Ascending aorta (tissue), 2 donors: ENCODE measurements around the gene ATP11A. TPM values are rescaled to one million over a fixed set of nuclear protein-coding genes. Genes with fewer than 3 reads are reported as not detected.
A peak's percentile ranks its signal among the peaks of the same experiment; 100 is the strongest.

Source experiments
- DNase-seq, 2 donors: peaks; one replicate each; pipeline ENCODE4 v3.0.0-alpha.2; 2019; ENCODE audit warnings: low spot score in 2 of 2
- H3K27ac ChIP-seq, 2 donors: fragments of 200-600 bp; sonication (generic); one replicate each; pipeline ENCODE4 v1.5.1; 2016 to 2017; ENCODE audit warnings: mild to moderate bottlenecking in 1 of 2
- H3K27me3 ChIP-seq: fragments of 200-600 bp; sonication (generic); one replicate; pipeline ENCODE4 v1.5.1; 2017
- H3K36me3 ChIP-seq, 2 donors: fragments of 200-600 bp; sonication (generic); one replicate each; pipeline ENCODE4 v1.5.1; 2016
- H3K4me1 ChIP-seq, 2 donors: fragments of 200-600 bp; sonication (generic); one replicate each; pipeline ENCODE4 v1.5.1; 2016 to 2017; ENCODE audit warnings: mild to moderate bottlenecking in 1 of 2
- H3K4me3 ChIP-seq, 2 donors: fragments of 200-600 bp; sonication (generic); one replicate each; pipeline ENCODE4 v1.5.1; 2016 to 2017; ENCODE audit warnings: mild to moderate bottlenecking in 1 of 2
- H3K9me3 ChIP-seq, 2 donors: fragments of 200-600 bp; sonication (generic); one replicate each; pipeline ENCODE4 v1.5.1; 2016
- intact Hi-C: fragments of 100-400 bp; cut with DNase I; formaldehyde crosslinking; loops from one replicate; pipeline ENCODE4 v1.15.1; 2023
- total RNA-seq: library from RNA; depleted of rRNA; stranded (reverse); fragments of >200 nt; gene quantifications from one replicate; pipeline ENCODE4 v1.1.0, GENCODE V29; 2016
- TF ChIP-seq, protein P1 (sequence below), 3 experiments: fragments of 200-600 bp in 2 of 3; fragments of 450-650 bp in 1 of 3; sonication (generic) in 2 of 3; IDR thresholded peaks; one replicate each; pipeline ENCODE4 v1.5.1; 2016 to 2019; ENCODE audit warnings: antibody characterized with exemption in 3 of 3, mild to moderate bottlenecking in 1 of 3, moderate library complexity in 1 of 3

Gene ATP11A
- total RNA-seq, 1 donor from 2014 or later = 50.1 TPM

DNA sequence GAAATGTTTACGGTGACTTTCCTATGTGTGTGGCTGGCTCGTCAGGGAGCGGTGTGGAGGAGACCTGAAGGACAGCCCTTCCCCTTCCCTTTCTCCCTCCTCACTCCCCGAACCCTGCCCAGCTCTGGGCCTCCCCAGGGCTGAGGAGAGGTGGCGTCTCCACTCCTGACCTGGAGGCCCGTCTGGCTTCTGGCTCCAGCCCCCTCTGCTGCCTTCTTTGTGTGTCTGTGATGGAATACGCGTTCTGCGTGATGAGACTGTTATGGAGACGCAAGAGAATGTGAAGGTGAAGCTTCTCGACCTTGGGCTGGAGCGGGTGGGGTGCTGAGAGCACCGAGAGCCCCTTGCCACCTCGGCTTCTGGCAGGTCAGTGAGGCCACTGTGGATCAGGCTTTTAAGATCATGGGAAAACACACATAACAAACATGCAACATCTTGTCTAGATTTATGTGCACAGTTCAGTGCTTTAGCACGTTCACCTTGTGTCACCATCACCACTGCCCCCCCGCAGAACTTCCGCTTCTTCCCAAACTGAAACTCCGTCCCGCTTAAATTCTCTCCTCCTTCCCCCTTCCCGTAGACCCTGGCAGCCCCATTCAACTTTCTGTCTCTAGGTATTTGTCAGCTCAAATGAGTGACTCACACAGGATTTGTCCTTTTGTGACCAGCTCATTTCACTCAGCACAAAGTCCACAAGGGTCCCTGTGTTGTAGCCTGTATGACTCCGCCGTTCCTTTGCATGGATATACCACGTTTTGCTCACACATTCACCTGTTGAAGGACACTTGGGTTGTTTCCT is 24.7 kb downstream of the ATP11A start:
- DNase-seq = peak in 1 of 2 donors; percentile 51
- no peaks in the 10 kb centered on the region for H3K27me3 ChIP-seq
- TF ChIP-seq, protein P1, sequence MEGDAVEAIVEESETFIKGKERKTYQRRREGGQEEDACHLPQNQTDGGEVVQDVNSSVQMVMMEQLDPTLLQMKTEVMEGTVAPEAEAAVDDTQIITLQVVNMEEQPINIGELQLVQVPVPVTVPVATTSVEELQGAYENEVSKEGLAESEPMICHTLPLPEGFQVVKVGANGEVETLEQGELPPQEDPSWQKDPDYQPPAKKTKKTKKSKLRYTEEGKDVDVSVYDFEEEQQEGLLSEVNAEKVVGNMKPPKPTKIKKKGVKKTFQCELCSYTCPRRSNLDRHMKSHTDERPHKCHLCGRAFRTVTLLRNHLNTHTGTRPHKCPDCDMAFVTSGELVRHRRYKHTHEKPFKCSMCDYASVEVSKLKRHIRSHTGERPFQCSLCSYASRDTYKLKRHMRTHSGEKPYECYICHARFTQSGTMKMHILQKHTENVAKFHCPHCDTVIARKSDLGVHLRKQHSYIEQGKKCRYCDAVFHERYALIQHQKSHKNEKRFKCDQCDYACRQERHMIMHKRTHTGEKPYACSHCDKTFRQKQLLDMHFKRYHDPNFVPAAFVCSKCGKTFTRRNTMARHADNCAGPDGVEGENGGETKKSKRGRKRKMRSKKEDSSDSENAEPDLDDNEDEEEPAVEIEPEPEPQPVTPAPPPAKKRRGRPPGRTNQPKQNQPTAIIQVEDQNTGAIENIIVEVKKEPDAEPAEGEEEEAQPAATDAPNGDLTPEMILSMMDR (IDR thresholded peaks at IDR 0.05) = no peak
- intact Hi-C loops = no loop called here
- H3K9me3 ChIP-seq = peaks cover 0 to 5% of the 10 kb centered on the region in 2 donors
- H3K4me3 ChIP-seq = no peak overlapping the region
- no peak overlapping the region for H3K27ac ChIP-seq
- no peaks in the 10 kb centered on the region for H3K36me3 ChIP-seq
- peaks cover 2 to 7% of the 10 kb centered on the region in 2 donors for H3K4me1 ChIP-seq

DNA sequence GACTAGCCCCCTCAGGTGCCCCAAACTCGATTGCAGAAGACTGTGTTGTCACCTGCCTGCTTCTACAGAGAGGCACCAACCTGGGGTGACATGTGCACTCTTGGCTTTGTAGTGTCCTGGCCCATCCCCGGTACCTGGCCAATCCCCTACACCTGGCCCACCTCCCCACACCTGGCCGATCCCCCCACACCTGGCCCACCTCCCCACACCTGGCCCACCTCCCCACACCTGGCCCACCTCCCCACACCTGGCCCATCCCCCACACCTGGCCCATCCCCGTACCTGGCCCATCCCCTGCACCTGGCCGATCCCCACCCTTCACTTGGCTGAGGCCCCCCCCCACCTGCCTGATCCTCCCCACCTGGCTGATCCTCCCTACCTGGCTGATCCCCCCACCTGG is 25.4 kb downstream of the ATP11A start:
- intact Hi-C loops = no loop called here
- Histone ChIP-seq H3K27me3 (no peaks in the 10 kb centered on the region), H3K4me1 (peaks cover 2 to 7% of the 10 kb centered on the region in 2 donors), H3K4me3 (no peak overlapping the region), H3K27ac (no peak overlapping the region), H3K9me3 (peaks cover 0 to 5% of the 10 kb centered on the region in 2 donors), H3K36me3 (no peaks in the 10 kb centered on the region)
- no peak for DNase-seq
- TF ChIP-seq, protein P1 (IDR thresholded peaks at IDR 0.05) = no peak

DNA sequence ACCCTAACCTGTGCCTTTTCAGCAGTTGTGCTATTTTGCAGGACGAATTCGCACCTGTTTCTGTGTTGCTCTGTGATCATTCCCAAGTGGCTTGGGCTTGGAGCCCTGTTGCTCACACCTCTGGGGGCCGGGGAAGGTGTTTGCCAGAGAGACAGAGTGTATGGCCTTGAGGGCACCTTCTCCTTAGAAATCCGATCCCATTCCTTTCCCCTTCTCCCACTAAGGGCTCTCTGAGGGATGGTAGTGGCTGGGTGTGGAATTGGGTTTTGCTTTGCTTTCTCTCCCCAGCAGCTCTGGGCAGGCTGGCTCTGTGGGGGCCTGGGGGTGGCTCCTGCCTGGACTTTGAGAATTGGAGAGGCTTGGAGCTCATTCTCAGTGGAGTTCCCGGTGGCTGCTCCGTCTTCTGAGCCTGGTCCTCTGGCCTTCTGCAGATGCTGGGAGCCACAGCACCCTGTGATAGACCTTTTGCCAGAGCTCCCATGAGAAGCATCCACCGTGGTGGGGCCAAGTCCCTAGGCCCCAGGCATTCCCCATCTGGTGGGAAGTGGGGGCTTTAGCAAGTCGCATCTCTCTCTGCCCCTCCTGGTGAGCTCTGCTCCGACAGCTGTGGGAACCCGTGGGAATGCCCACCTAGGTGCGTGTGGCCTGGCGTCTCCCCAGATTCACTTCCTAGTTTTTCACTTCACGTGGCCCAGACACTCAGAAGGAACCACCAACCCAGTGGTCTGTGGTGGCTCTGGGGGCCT is 26.1 kb downstream of the ATP11A start:
- Histone ChIP-seq H3K36me3 (no peaks in the 10 kb centered on the region), H3K4me1 (peaks cover 2 to 7% of the 10 kb centered on the region in 2 donors), H3K4me3 (no peak overlapping the region), H3K9me3 (peaks cover 0 to 5% of the 10 kb centered on the region in 2 donors), H3K27ac (no peak overlapping the region), H3K27me3 (no peaks in the 10 kb centered on the region)
- TF ChIP-seq, protein P1 (IDR thresholded peaks at IDR 0.05) = no peak
- intact Hi-C loops = no loop called here
- DNase-seq = no peak

DNA sequence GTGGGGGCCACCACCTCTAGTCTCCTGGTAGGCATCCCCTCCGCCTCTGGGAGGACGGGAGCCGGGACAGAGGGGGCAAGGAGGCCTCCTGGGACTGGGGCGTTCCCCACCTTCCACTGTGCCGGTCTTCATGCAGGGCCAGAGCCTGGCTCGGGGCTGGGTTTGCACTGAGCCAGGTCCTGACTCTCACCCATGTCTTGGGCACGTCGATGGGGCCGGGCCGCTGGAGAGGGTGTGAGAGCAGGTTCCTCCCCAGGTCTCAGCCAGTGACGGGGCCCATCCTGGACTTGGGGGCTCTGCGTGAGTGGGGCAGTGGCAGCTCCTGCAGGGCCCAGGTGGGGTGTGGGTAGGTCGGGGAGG is 26.6 kb downstream of the ATP11A start:
- Histone ChIP-seq H3K36me3 (no peaks in the 10 kb centered on the region), H3K9me3 (peaks cover 0 to 5% of the 10 kb centered on the region in 2 donors), H3K4me1 (peaks cover 1 to 5% of the 10 kb centered on the region in 2 donors), H3K4me3 (no peak overlapping the region), H3K27me3 (no peaks in the 10 kb centered on the region), H3K27ac (no peak overlapping the region)
- intact Hi-C loops = no loop called here
- TF ChIP-seq, protein P1 (IDR thresholded peaks at IDR 0.05) = no peak
- no peak for DNase-seq

DNA sequence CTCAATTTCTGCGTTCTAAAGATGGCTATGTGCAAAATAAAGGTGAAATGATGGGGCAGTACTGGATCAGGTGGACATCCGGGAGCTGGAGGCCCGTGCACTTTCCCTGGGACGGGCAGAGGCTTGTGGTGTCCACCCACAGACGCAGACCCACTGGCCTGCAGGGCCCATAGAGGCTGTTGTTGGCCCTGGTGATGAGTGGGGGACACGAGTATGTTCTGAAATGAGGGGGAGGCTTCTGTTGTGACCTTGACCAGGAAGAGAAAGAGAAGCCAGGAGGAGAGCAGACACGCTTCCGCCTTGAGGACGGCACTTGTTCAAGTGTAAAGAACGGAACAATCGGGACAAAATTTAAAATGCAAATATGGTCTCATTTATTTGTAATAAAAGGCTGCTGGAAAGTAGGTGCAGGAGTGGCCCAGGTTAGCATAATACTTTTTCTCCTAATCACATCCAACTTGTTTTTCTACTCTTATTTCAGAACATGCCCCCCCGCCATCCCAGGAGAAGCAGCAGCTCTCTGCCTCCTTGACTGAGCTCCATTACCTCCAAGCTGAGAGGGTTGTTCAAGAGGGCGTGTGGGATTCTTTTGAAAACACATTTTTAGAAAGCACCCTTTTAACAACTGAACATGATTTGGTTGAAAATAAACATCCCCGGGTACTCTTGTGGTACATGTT is 27.1 kb downstream of the ATP11A start:
- no peak overlapping the region for H3K4me3 ChIP-seq
- peaks cover 0 to 4% of the 10 kb centered on the region in 2 donors for H3K4me1 ChIP-seq
- TF ChIP-seq, protein P1 (IDR thresholded peaks at IDR 0.05) = no peak
- DNase-seq = no peak
- no peak overlapping the region for H3K27ac ChIP-seq
- no peaks in the 10 kb centered on the region for H3K36me3 ChIP-seq
- intact Hi-C loops = no loop called here
- H3K9me3 ChIP-seq = peaks cover 0 to 5% of the 10 kb centered on the region in 2 donors
- no peaks in the 10 kb centered on the region for H3K27me3 ChIP-seq
